ENCODE data around the gene LRG1. TPM values are rescaled to one million over a fixed set of nuclear protein-coding genes. Genes with fewer than 3 reads are reported as not detected.

LRG1 gene
- total and polyA plus RNA-seq, 4 donors = 57.8 to 1,122 (median 661) TPM

DNA sequence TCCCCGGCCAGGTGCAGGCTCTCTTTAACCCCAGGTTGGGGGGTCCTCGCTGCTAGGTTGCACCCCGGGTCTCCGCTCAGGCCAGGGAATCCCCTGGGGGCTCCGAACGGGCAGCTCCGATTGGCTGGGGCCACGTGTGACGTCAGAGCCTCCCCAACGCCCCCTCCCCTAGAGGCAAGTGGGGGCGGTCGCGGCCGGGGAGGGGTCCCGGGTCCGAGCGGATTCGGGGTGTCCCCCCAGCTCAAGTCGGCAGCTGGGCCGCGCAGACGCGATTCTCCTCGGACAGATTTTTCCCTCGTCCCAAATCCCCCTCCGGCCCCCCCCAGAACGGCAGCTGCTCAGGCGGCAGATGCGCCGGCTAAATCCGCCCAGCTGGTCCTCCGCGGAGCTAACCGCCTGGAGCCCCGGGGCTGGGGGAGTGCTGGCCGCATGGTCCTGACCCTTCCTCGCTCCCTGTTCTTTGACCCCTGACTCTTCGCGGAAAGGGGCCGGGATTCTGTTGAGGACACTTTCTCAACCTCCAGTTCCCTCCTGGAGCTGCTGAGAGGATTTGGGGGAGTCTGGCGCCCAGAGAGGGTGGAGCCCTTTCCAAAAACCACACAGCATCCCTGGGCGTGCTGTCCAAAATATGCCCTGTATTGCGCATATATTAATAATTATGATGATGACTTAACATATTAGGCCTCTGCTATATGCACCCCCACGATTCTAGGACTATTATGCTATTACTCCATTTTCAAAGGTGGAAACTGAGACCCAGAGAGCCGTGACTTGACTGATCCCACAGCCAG is 45.0 kb upstream of the LRG1 start:
- H3K36me3 ChIP-seq (ENCODE audit: control insufficient read depth in 4 of 4, insufficient read depth in 3 of 4, low read depth in 1 of 4, low read length in 3 of 4) = no peaks in the 10 kb centered on the region
- no peak overlapping the region for H3K9ac ChIP-seq (ENCODE audit: low read depth in 1 of 2, low read length in 2 of 2)
- peak overlapping the region in 1 of 3 donors; percentile 30 for H3K4me3 ChIP-seq (ENCODE audit: low read depth in 1 of 3, low read length in 3 of 3)
- H3K4me1 ChIP-seq (ENCODE audit: control insufficient read depth in 4 of 4, insufficient read depth in 4 of 4, low read length in 3 of 4) = peaks cover 9 to 16% (median 11%) of the 10 kb centered on the region in 4 donors
- 9% methylated on average over 45 of the region's 45 CpGs for WGBS
- H3K27ac ChIP-seq (ENCODE audit: low read depth in 1 of 2, low read length in 2 of 2) = no peak overlapping the region
- DNase-seq (ENCODE audit: low spot score) = no peak
- no peaks in the 10 kb centered on the region for H3K9me3 ChIP-seq (ENCODE audit: control insufficient read depth in 4 of 4, low read length in 3 of 4)
- TF ChIP-seq FOXA2 (IDR thresholded peaks at IDR 0.05) = no peak
- no peak for TF ChIP-seq HNF4A (conservative IDR thresholded peaks at IDR 0.05)
- TF ChIP-seq EGR1 (IDR thresholded peaks at IDR 0.05; ENCODE audit: low read depth in 2 of 2) = no peak
- TF ChIP-seq, protein P1, sequence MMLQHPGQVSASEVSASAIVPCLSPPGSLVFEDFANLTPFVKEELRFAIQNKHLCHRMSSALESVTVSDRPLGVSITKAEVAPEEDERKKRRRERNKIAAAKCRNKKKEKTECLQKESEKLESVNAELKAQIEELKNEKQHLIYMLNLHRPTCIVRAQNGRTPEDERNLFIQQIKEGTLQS (IDR thresholded peaks at IDR 0.05) = no peak
- no peak for TF ChIP-seq HNF4G (IDR thresholded peaks at IDR 0.05)
- TF ChIP-seq TAF1 (conservative IDR thresholded peaks at IDR 0.05) = no peak
- no peak for TF ChIP-seq CTCF (IDR thresholded peaks at IDR 0.05; ENCODE audit: low read depth, low read length, missing input control)
- TF ChIP-seq GABPA (IDR thresholded peaks at IDR 0.05 in 1 of 2, conservative IDR thresholded peaks at IDR 0.05 in 1 of 2) = no peak
- TF ChIP-seq RAD21 (IDR thresholded peaks at IDR 0.05) = no peak
- no peak for TF ChIP-seq NR2F2 (IDR thresholded peaks at IDR 0.05)
- H3K27me3 ChIP-seq (ENCODE audit: control insufficient read depth in 4 of 4, insufficient read depth in 4 of 4, low read length in 3 of 4) = peaks cover 0 to 3% (median under 1%) of the 10 kb centered on the region in 4 donors

DNA sequence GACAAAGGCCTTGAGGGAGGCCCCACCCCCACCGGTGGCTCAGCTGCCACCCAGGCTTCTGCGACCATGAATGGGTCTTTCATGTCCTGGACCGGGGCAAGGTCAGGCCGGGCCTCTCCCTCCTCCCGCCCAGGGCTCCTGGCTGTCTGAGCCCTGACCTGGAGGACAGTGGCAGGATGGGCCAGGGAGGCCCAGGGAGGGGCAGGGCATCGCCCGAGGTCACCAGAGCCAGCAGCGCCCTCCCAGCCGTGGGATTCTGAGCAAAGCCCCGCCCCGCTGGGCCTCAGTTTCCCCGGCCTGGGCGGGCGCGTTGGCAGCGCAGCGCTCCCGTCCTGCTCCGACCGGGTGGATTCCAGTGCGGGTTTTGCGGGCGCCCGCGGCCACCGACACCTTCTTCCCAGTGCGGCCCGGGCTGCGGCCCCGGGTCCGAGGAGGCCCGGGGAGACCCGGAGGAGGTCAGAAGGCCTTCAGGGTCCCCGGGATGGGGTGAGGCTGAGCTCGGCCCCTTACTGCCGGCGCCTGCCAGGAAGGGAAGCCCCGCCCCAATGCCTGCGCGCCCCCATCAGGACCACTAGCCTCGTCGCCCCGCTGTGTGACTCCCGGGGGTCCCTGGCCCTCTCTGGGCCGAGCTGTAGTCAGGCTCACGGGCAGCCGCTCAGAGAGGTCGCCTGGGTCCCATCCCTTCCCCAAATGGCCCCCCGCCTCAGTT is 44.3 kb upstream of the LRG1 start:
- TF ChIP-seq NR2F2 (IDR thresholded peaks at IDR 0.05) (no peak), SP1 (IDR thresholded peaks at IDR 0.05) (no peak), EGR1 (IDR thresholded peaks at IDR 0.05; ENCODE audit: low read depth in 2 of 2) (no peak), FOXA2 (IDR thresholded peaks at IDR 0.05) (no peak), TAF1 (conservative IDR thresholded peaks at IDR 0.05) (no peak), CTCF (IDR thresholded peaks at IDR 0.05; ENCODE audit: low read depth, low read length, missing input control) (no peak), GABPA (IDR thresholded peaks at IDR 0.05 in 1 of 2, conservative IDR thresholded peaks at IDR 0.05 in 1 of 2) (no peak), HNF4A (conservative IDR thresholded peaks at IDR 0.05) (no peak), YY1 (IDR thresholded peaks at IDR 0.05) (no peak), MAX (IDR thresholded peaks at IDR 0.05) (no peak), HNF4G (IDR thresholded peaks at IDR 0.05) (no peak), JUND (IDR thresholded peaks at IDR 0.05) (no peak), REST (IDR thresholded peaks at IDR 0.05) (no peak), ZBTB33 (IDR thresholded peaks at IDR 0.05) (no peak), RAD21 (IDR thresholded peaks at IDR 0.05) (no peak), FOXA1 (IDR thresholded peaks at IDR 0.05) (no peak), RXRA (IDR thresholded peaks at IDR 0.05) (no peak)
- TF ChIP-seq, protein P1 (IDR thresholded peaks at IDR 0.05) = no peak
- Histone ChIP-seq H3K4me3 (ENCODE audit: low read depth in 1 of 3, low read length in 3 of 3) (peak overlapping the region in 1 of 3 donors; percentile 30), H3K9ac (ENCODE audit: low read depth in 1 of 2, low read length in 2 of 2) (no peak overlapping the region), H3K36me3 (ENCODE audit: control insufficient read depth in 4 of 4, insufficient read depth in 3 of 4, low read depth in 1 of 4, low read length in 3 of 4) (no peaks in the 10 kb centered on the region), H3K27ac (ENCODE audit: low read depth in 1 of 2, low read length in 2 of 2) (no peak overlapping the region), H3K4me1 (ENCODE audit: control insufficient read depth in 4 of 4, insufficient read depth in 4 of 4, low read length in 3 of 4) (peaks cover 9 to 16% (median 11%) of the 10 kb centered on the region in 4 donors), H3K9me3 (ENCODE audit: control insufficient read depth in 4 of 4, low read length in 3 of 4) (no peaks in the 10 kb centered on the region), H3K27me3 (ENCODE audit: control insufficient read depth in 4 of 4, insufficient read depth in 4 of 4, low read length in 3 of 4) (peaks cover 0 to 3% (median under 1%) of the 10 kb centered on the region in 4 donors)
- no peak for DNase-seq (ENCODE audit: low spot score)
- 3% methylated on average over 49 of the region's 49 CpGs for WGBS
